Neural crest cell (in vitro differentiated cells): Measurements from ENCODE around the gene RPS2. TPM values are rescaled to one million over a fixed set of nuclear protein-coding genes. Genes with fewer than 3 reads are reported as not detected.

Source experiments
- DNase-seq: peaks from one replicate; pipeline ENCODE4 v3.0.0; 2021; ENCODE audit warnings: low read depth, mixed read lengths, low spot score
- H3K27ac Mint-ChIP-seq: one replicate; pipeline ENCODE4 v1.8.0; 2021; ENCODE audit warnings: mild to moderate bottlenecking, mixed read lengths; ENCODE audit not compliant: unreplicated experiment
- H3K27me3 Mint-ChIP-seq: 2 replicates; pipeline ENCODE4 v1.8.0; 2021; ENCODE audit warnings: low read depth, mild to moderate bottlenecking, mixed read lengths
- H3K36me3 Mint-ChIP-seq: 2 replicates; pipeline ENCODE4 v1.8.0; 2021; ENCODE audit warnings: low read depth, mild to moderate bottlenecking, mixed read lengths
- H3K4me1 Mint-ChIP-seq: 2 replicates; pipeline ENCODE4 v1.8.0; 2021; ENCODE audit warnings: mixed read lengths
- H3K4me3 Mint-ChIP-seq: one replicate; pipeline ENCODE4 v1.8.0; 2021; ENCODE audit warnings: mild to moderate bottlenecking, mixed read lengths
- H3K9me3 Mint-ChIP-seq: 2 replicates; pipeline ENCODE4 v1.8.0; 2021; ENCODE audit warnings: mixed read lengths
- CTCF ChIP-seq: fragments of 200-600 bp; sonication (generic); conservative IDR thresholded peaks from 2 replicates; pipeline ENCODE4 v1.5.0; 2021; ENCODE audit warnings: antibody characterized with exemption, mild to moderate bottlenecking
- total RNA-seq: library from RNA; stranded (reverse); gene quantifications from 2 replicates; pipeline ENCODE4 v1.2.1, GENCODE V29; 2021

Gene RPS2
- total RNA-seq, 1 donor from 2014 or later = 3,508 TPM

DNA sequence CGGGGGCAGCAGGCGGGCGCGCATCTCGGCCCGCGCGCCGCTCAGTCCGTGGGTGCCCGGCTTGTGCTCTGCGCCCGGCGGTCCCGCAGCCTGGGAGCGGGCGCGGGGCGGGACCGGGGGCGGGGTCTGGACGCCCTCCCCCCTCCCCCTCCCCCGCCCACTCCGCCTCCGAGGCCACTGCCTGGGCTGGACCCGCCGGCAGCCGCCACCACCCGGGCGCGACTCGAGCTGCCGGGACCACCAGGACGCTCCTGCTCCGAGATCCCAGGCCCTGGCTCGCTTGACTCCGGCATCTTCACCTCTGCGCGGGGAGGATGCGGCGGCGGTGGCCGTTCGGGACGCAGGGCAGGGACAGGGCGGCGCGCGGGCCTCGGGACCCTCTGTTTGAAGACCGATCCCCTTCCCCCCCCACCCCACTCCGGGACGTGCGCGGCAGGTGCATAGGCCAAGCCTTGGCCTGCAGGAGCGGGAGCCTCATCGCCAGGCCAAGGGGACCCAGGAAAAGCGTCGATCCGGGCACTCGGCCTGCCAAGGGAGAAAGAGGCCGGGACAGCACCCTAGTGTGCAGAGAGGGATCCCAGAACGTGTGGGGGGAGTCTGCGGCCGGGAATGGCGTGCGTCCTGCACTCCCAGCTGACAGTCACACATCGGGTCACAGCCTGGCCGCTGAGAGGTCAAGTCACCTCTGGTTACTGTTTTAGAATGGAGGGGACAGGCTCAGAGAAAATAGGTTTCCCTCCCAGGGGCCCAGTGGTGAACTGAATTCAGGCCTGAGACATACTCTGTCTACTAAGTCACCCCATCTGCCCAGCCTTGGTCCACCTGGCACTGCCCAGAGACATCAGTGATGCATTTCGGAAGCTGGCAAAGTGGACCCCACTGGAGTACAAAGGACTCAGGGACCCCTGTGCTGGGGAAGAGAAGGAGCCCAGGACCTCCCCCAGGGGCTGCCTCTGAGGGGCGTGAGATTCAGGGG lies 46.0 kb downstream of the RPS2 start, which contains the start of gene HS3ST6:
TSS of gene HS3ST6 (minus strand) at position 65 of the 976 bp plus-strand sequence. CDS start 92 bp downstream, outside the sequence.
- Mint-ChIP-seq H3K36me3 (no peaks in the 10 kb centered on the region), H3K4me1 (peaks cover 10% of the 10 kb centered on the region), H3K4me3 (no peak within 1 kb of the TSS), H3K27me3 (peaks cover 86% of the 10 kb centered on the region), H3K9me3 (no peaks in the 10 kb centered on the region), H3K27ac (no peak within 1 kb of the TSS)
- TF ChIP-seq CTCF = no peak
- peak; percentile 32 for DNase-seq

DNA sequence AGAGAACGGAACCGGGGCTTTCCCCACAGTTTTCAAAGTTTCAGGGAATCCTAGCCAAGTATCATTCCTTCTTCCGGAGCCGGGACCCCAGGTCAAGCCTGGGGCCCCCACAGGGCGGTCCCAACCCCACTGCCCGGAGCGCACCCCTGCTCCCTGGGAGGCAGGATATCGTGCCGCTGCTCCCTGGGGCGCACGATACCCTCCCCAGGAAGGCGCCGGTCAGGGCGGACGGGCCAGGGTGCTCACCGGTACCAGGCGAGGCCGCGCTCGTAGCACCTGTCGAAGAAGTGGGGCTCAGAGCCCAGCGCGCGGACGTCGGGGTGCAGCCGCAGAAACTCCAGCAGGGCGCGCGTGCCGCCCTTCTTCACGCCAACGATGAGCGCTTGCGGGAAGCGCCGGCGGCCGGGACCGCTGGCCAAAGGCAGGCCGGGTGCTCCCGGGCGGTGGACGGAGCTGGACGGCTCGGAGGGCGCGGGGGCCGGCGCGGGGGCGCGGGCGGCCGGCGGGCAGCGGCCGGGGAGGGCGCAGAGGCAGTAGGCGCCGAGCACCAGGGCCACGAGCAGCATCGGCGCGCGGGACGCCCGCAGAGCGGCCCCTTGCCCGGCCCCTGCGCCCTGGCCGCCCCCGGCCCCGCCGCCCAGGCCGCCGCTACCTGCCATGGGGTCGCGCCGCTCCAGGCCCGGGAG lies 46.8 kb downstream of the RPS2 start:
- no peak for TF ChIP-seq CTCF
- Mint-ChIP-seq H3K4me3 (no peak overlapping the region), H3K27me3 (peaks cover 81% of the 10 kb centered on the region), H3K36me3 (no peaks in the 10 kb centered on the region), H3K9me3 (no peaks in the 10 kb centered on the region), H3K27ac (no peak overlapping the region), H3K4me1 (peaks cover 10% of the 10 kb centered on the region)
- DNase-seq = no peak

GRCh38 chr16:1917056-1917664 lies 47.5 kb downstream of the RPS2 start:
- TF ChIP-seq CTCF = no peak
- H3K4me3 Mint-ChIP-seq = no peak overlapping the region
- H3K9me3 Mint-ChIP-seq = no peaks in the 10 kb centered on the region
- peaks cover 78% of the 10 kb centered on the region for H3K27me3 Mint-ChIP-seq
- no peak for DNase-seq
- peaks cover 10% of the 10 kb centered on the region for H3K4me1 Mint-ChIP-seq
- no peaks in the 10 kb centered on the region for H3K36me3 Mint-ChIP-seq
- H3K27ac Mint-ChIP-seq = no peak overlapping the region

DNA sequence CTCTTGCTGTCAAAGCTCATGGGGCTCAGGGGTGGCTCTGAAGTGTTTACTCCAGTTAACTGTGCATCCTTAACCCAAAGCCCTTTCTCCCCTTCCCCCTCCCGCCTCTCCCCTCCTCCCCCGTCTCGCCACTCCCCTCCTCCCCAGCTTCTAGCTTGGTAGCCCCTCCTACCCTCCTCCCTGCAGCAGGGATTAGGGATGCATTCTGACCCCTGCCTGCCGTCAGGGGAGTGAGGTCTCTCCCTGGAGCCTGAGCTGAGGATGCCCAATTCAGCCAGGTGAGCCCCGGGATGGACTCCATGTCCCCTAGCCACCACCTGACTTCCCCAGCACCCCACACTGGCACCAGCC lies 48.0 kb downstream of the RPS2 start:
- no peak for DNase-seq
- no peak for TF ChIP-seq CTCF
- Mint-ChIP-seq H3K4me3 (no peak overlapping the region), H3K36me3 (no peaks in the 10 kb centered on the region), H3K9me3 (no peaks in the 10 kb centered on the region), H3K27ac (no peak overlapping the region), H3K4me1 (peaks cover 10% of the 10 kb centered on the region), H3K27me3 (peaks cover 73% of the 10 kb centered on the region)
